DOHH2 (cell line): ENCODE results near the gene FARSA.
"Not testable (repeated sequence)": the region's sequence is repeated elsewhere in the genome, so short reads cannot be mapped to it uniquely, and the experiment has no call there.

Experiments
- H3F3A ChIP-seq: fragments of 200-600 bp; sonication (generic), shearing (Covaris generic); 2 replicates; pipeline ENCODE4 v1.6.0; 2016; ENCODE audit warnings: antibody characterized with exemption, mild to moderate bottlenecking; ENCODE audit not compliant: control insufficient read depth, insufficient read depth
- H3K27ac ChIP-seq: fragments of 200-600 bp; sonication (generic); 2 replicates; pipeline ENCODE4 v1.5.1; 2014; ENCODE audit warnings: low read depth, mild to moderate bottlenecking, low read length, moderate library complexity
- H3K27me3 ChIP-seq: fragments of 200-600 bp; sonication (generic); 2 replicates; pipeline ENCODE4 v1.6.1; 2014; ENCODE audit warnings: mild to moderate bottlenecking, low read length, mixed read lengths; ENCODE audit not compliant: control insufficient read depth
- H3K36me3 ChIP-seq: fragments of 200-600 bp; sonication (generic); 2 replicates; pipeline ENCODE4 v1.6.1; 2014; ENCODE audit warnings: mild to moderate bottlenecking, low read length, moderate library complexity, mixed read lengths; ENCODE audit not compliant: control insufficient read depth
- H3K4me1 ChIP-seq: fragments of 200-600 bp; sonication (generic); 2 replicates; pipeline ENCODE4 v1.6.1; 2014; ENCODE audit warnings: mild to moderate bottlenecking, low read length, mixed read lengths; ENCODE audit not compliant: control insufficient read depth
- H3K4me2 ChIP-seq: fragments of 200-600 bp; sonication (generic); 2 replicates; pipeline ENCODE4 v1.6.0; 2014; ENCODE audit warnings: mild to moderate bottlenecking, low read length, moderate library complexity
- H3K4me3 ChIP-seq: fragments of 200-600 bp; sonication (generic); 2 replicates; pipeline ENCODE4 v1.5.1; 2014; ENCODE audit warnings: mild to moderate bottlenecking, low read length, mixed read lengths
- H3K79me2 ChIP-seq: fragments of 200-600 bp; sonication (generic); 2 replicates; pipeline ENCODE4 v1.6.1; 2014; ENCODE audit warnings: mild to moderate bottlenecking, low read length, mixed read lengths; ENCODE audit not compliant: control insufficient read depth
- H3K9me2 ChIP-seq: fragments of 200-600 bp; sonication (generic); replicated peaks from 2 replicates; pipeline ENCODE4 v1.6.1; 2014; ENCODE audit warnings: mild to moderate bottlenecking, low read length, mixed read lengths; ENCODE audit not compliant: control insufficient read depth
- H3K9me3 ChIP-seq: fragments of 200-600 bp; sonication (generic); 2 replicates; pipeline ENCODE4 v1.6.1; 2014; ENCODE audit warnings: antibody characterized with exemption, low read length, mixed read lengths; ENCODE audit not compliant: control insufficient read depth, insufficient read depth
- H4K20me1 ChIP-seq: fragments of 200-600 bp; sonication (generic); 2 replicates; pipeline ENCODE4 v1.6.0; 2014; ENCODE audit warnings: low read depth, mild to moderate bottlenecking, antibody characterized with exemption, low read length, moderate library complexity; ENCODE audit not compliant: control insufficient read depth, insufficient read depth
- CTCF ChIP-seq: fragments of 200-600 bp; sonication (generic); IDR thresholded peaks from one replicate; pipeline ENCODE4 v1.5.1; 2014; ENCODE audit warnings: antibody characterized with exemption, mild to moderate bottlenecking, low read depth, low read length; ENCODE audit not compliant: poor library complexity, severe bottlenecking
- EZH2phosphoT487 ChIP-seq: fragments of 200-600 bp; sonication (generic); IDR thresholded peaks from 2 replicates; pipeline ENCODE4 v1.6.1; 2017; ENCODE audit warnings: borderline replicate concordance, mild to moderate bottlenecking, antibody characterized with exemption, low read length, moderate library complexity, mixed read lengths

The FARSA gene

DNA sequence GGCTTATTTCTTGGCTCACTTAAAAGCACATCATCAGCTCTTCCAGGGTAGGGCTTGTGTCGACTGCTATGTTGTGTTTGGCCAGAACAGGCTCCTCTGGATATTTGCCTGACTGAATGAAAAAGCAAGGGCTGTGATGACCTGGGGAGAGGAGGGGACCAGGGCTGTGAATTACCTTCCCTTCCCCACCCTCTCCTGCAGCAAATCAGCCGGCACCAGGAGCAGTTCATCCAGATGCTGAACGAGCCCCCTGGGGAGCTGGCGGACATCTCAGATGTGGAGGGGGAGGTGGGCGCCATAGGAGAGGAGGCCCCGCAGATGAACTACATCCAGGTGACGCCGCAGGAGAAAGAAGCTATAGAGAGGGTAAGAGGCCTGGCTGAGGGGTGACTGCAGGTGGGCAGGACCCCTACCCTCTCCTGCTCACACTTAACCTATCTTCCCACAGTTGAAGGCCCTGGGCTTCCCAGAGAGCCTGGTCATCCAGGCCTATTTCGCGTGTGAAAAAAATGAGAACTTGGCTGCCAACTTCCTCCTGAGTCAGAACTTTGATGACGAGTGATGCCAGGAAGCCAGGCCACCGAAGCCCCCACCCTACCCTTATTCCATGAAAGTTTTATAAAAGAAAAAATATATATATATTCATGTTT, 19.1 kb upstream of the FARSA start:
- no peaks in the 10 kb centered on the region for H3K27me3 ChIP-seq
- no peaks in the 10 kb centered on the region for H3K9me3 ChIP-seq
- H3F3A ChIP-seq: peaks cover 31% of the 10 kb centered on the region
- H3K36me3 ChIP-seq: peaks cover 88% of the 10 kb centered on the region
- H4K20me1 ChIP-seq: no peaks in the 10 kb centered on the region; the same call in 1 of the 2 replicates
- TF ChIP-seq CTCF: no peak
- TF ChIP-seq EZH2phosphoT487: no peak
- no peaks in the 10 kb centered on the region for H3K9me2 ChIP-seq
- no peak overlapping the region for H3K4me3 ChIP-seq
- peaks cover 81% of the 10 kb centered on the region for H3K79me2 ChIP-seq
- H3K4me1 ChIP-seq: peaks cover 36% of the 10 kb centered on the region
- no peak overlapping the region for H3K4me2 ChIP-seq
- H3K27ac ChIP-seq: no peak overlapping the region

- H3K4me3 ChIP-seq, H4K20me1 ChIP-seq, H3K4me2 ChIP-seq, H3K27me3 ChIP-seq, H3K9me2 ChIP-seq, H3K9me3 ChIP-seq, H3K27ac ChIP-seq: not testable (repeated sequence)
- Histone ChIP-seq H3K4me1 (peaks cover 42% of the 10 kb centered on the region), H3F3A (peaks cover 31% of the 10 kb centered on the region), H3K36me3 (peaks cover 94% of the 10 kb centered on the region), H3K79me2 (peaks cover 81% of the 10 kb centered on the region)
These were observed 18.5 kb upstream of the FARSA start for GRCh38 chr19:12952050-12952449.

DNA sequence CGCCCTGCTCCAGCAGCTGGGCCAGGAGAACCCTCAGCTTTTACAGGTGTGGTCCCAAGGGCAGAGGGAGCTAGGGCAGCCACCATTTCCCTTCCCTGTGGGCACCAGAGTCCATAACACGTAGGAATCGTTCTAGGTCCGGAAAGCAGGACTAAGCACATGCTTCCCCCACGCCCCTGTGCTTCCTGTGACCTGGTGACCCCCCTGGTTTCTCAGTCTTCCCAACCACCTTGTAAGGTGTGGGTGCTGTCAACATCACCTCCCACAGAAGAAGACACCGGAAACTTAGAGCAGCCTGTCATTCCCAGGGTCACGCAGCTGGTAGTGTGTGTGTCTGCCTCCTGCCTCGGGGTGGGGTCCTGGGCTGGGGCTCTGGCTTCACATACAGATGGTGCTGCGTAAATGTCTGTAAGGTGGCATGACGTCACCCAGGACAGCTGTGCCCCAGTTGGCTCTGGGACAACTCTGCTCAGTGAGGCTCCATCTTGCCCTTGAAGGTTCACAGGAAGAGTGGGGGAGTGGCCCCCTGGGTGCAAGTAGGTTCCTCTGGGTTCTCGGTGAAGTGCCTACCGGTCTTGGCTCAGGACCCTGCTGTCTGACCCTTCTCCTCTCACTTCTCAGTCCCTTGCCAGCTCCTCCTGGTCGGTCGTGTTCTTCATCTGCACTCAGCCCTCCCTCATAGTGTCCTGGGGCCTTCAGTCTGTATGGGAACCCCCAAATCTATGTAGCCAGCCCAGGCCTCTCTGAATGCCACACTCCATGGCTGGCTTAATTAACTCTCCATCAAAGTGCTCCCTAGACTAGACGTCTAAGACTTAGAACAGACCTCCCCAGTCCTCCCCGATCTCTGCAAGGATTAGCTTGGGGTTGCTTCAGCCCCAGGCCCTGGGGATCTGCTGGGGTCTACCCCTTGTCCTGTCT, 16.1 kb upstream of the FARSA start:
- peaks cover 71% of the 10 kb centered on the region for H3K79me2 ChIP-seq
- no peaks in the 10 kb centered on the region; the same call in 1 of the 2 replicates for H4K20me1 ChIP-seq
- no peaks in the 10 kb centered on the region for H3K9me3 ChIP-seq
- no peak overlapping the region for H3K4me2 ChIP-seq
- H3K36me3 ChIP-seq: peaks cover 93% of the 10 kb centered on the region
- H3K27me3 ChIP-seq: no peaks in the 10 kb centered on the region
- H3F3A ChIP-seq: peaks cover 31% of the 10 kb centered on the region
- TF ChIP-seq CTCF: no peak
- no peak for TF ChIP-seq EZH2phosphoT487
- no peak overlapping the region for H3K4me3 ChIP-seq
- H3K9me2 ChIP-seq: no peaks in the 10 kb centered on the region
- H3K27ac ChIP-seq: no peak overlapping the region
- H3K4me1 ChIP-seq: peaks cover 39% of the 10 kb centered on the region
